ENCODE data around the gene ELOVL6. TPM values are rescaled to one million over a fixed set of nuclear protein-coding genes. Genes with fewer than 3 reads are reported as not detected.

The ELOVL6 gene
- total RNA-seq, 2 experiments from 2014 or later = 8.5 to 9.7 TPM

DNA sequence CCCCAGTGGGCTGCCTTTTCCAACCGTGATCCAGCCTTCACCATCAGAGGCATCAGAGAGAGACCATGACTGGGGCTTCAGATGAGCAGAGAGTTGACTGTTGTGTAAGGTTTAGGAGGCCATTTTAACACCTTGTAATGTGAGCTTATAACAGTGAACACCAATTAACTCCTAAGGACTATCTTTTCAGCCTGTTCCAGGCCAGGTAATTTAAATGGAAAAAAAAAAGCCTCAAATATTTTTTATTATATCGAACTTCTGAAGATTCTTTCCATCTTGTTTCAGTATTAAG is 13.3 kb upstream of the ELOVL6 start:
- H3K27ac Mint-ChIP-seq = no peak overlapping the region
- H3K36me3 Mint-ChIP-seq = no peaks in the 10 kb centered on the region
- peaks cover 7% of the 10 kb centered on the region for H3K27me3 Mint-ChIP-seq
- CTCF ChIA-PET = interaction anchor here (0.6 to 1.2 kb wide), 5 partner anchors 158 to 206 kb away, joined by 3 to 8 read pairs (median 4); no protein-coding TSS in a partner anchor
- no peak for DNase-seq
- intact Hi-C loops (cut with micrococcal nuclease) = loop anchor here (1.0 kb wide), 2 partner anchors 161 to 206 kb away; no protein-coding TSS in a partner anchor
- H3K4me3 Mint-ChIP-seq = no peak overlapping the region
- peaks cover 2% of the 10 kb centered on the region for H3K4me1 Mint-ChIP-seq (ENCODE audit: low read depth)
- no peaks in the 10 kb centered on the region for H3K9me3 Mint-ChIP-seq
- POLR2A ChIA-PET = no interaction called here

DNA sequence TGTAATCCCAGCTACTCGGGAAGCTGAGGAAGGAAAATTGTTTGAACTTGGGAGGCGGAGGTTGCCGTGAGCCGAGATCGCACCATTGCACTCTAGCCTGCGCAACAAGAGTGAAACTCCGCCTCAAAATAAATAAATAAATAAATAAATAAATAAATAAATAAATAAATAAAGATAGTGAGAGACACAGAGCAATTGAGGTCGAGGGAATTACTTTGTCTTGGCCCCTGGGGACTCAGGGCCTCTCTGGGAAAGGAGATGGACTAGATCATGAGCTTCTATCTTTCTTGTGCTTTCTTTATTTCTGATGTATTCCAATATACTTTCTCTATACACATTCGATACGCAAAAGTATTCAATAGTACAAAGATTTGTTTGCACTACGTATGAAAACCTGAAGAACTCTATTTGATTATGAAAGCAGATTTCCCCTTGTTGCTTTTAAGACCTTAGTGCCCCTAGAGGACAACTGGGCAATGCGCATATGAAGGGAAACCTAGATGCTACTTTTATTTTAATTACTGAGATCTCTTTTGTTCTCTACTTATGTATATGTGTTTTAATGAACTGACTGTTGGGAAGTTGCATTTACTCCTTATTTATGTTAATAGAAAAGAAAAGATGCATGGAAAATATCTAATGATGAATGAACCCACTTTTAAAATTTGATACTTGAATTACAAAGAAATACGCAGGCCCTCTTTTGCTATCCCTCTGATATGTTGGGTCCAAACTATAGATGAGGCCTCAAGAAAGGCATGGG is 12.8 kb upstream of the ELOVL6 start:
- POLR2A ChIA-PET = no interaction called here
- no peaks in the 10 kb centered on the region for H3K36me3 Mint-ChIP-seq
- H3K27ac Mint-ChIP-seq = no peak overlapping the region
- CTCF ChIA-PET = interaction anchor here (0.6 to 1.7 kb wide), 7 partner anchors 155 to 298 kb away, joined by 3 to 8 read pairs (median 3); no protein-coding TSS in a partner anchor
- H3K4me1 Mint-ChIP-seq (ENCODE audit: low read depth) = peaks cover 2% of the 10 kb centered on the region
- H3K9me3 Mint-ChIP-seq = no peaks in the 10 kb centered on the region
- peaks cover 2% of the 10 kb centered on the region for H3K27me3 Mint-ChIP-seq
- peak; percentile 13 for DNase-seq
- no peak overlapping the region for H3K4me3 Mint-ChIP-seq
- intact Hi-C loops (cut with micrococcal nuclease) = loop anchor here (1.0 kb wide), 2 partner anchors 161 to 206 kb away; no protein-coding TSS in a partner anchor

GRCh38 chr4:110208419-110208818 is 10.0 kb upstream of the ELOVL6 start:
- Mint-ChIP-seq H3K9me3 (no peaks in the 10 kb centered on the region), H3K27me3 (no peaks in the 10 kb centered on the region), H3K4me1 (ENCODE audit: low read depth) (peaks cover 2% of the 10 kb centered on the region), H3K27ac (no peak overlapping the region), H3K36me3 (no peaks in the 10 kb centered on the region), H3K4me3 (no peak overlapping the region)
- POLR2A ChIA-PET = no interaction called here
- DNase-seq = no peak
- CTCF ChIA-PET = interaction anchor here (1.0 kb wide), 2 partner anchors 43 to 159 kb away, joined by 3 read pairs; no protein-coding TSS in a partner anchor
- intact Hi-C loops (cut with micrococcal nuclease) = no loop called here

DNA sequence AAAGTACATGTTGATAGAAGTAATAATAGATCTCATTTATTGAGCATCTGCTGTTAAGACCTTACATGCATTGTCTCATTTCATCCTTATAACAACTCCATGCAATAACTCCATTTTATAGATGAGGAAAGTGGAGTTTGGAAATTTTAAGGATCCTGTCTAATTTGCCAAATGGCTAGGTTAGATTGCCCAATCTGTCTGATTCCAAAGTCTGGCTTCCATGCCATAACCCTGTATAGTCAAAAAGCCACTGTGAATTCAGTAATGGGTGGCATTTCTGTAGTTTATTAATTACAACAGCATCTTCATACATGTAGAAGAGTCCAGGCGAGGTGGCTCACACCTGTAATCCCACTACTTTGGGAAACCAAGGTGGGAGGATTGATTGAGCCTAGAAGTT is 8.8 kb upstream of the ELOVL6 start:
- intact Hi-C loops (cut with micrococcal nuclease) = no loop called here
- no peak overlapping the region for H3K4me3 Mint-ChIP-seq
- no peaks in the 10 kb centered on the region for H3K36me3 Mint-ChIP-seq
- no peaks in the 10 kb centered on the region for H3K9me3 Mint-ChIP-seq
- ChIA-PET POLR2A (no interaction called here), CTCF (no interaction called here)
- no peak overlapping the region for H3K27ac Mint-ChIP-seq
- no peaks in the 10 kb centered on the region for H3K27me3 Mint-ChIP-seq
- DNase-seq = no peak
- H3K4me1 Mint-ChIP-seq (ENCODE audit: low read depth) = peaks cover 2% of the 10 kb centered on the region

DNA sequence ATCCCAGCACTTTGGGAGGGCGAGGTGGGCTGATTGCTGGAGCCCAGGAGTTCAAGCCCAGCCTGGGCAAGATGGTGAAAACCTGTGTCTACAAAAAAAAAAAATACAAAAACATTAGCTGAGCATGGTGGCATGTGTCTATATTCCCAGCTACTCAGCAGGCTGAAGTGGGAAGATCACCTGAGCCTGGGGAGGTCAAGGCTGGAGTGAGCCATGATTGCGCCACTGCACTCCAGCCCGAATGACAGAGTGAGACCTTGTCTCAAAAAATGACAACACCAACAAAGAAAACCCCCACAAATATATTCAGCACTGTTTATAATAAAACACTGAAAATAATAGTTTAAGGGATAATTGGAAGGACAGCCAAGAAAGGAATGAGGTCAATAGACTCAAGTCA is 3.6 kb upstream of the ELOVL6 start:
- no peaks in the 10 kb centered on the region for H3K36me3 Mint-ChIP-seq
- H3K4me3 Mint-ChIP-seq = no peak overlapping the region
- peaks cover 5% of the 10 kb centered on the region for H3K4me1 Mint-ChIP-seq (ENCODE audit: low read depth)
- H3K9me3 Mint-ChIP-seq = no peaks in the 10 kb centered on the region
- POLR2A ChIA-PET = no interaction called here
- CTCF ChIA-PET = no interaction called here
- no peak overlapping the region for H3K27ac Mint-ChIP-seq
- no peaks in the 10 kb centered on the region for H3K27me3 Mint-ChIP-seq
- no peak for DNase-seq
- intact Hi-C loops (cut with micrococcal nuclease) = no loop called here

DNA sequence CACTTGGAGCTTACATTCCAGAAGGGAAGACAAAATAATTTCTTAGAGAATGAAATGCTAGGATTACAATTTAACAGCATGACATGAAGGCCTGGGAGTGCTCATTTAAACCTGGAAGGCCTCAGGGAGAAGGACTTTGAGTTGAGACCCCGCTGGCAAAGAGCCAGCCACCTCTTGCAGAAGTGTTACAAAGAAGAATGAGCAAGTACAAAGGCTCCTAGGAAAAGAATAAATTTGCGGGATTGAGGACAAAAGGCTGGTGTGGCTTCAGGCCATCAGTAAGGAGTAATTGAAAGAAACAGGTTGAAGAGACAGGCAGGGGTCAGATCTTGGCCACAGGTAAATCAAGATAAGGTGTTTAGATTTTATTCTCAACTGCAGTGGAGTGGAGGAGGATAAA is 3.1 kb upstream of the ELOVL6 start:
- intact Hi-C loops (cut with micrococcal nuclease) = no loop called here
- CTCF ChIA-PET = no interaction called here
- no peak overlapping the region for H3K4me3 Mint-ChIP-seq

GRCh38 chr4:110200689-110201088 is 2.3 kb upstream of the ELOVL6 start:
- intact Hi-C loops (cut with micrococcal nuclease) = no loop called here
- ChIA-PET POLR2A (no interaction called here), CTCF (no interaction called here)
- H3K27me3 Mint-ChIP-seq = no peaks in the 10 kb centered on the region
- no peaks in the 10 kb centered on the region for H3K9me3 Mint-ChIP-seq
- peaks cover 6% of the 10 kb centered on the region for H3K4me1 Mint-ChIP-seq (ENCODE audit: low read depth)
- no peak overlapping the region for H3K27ac Mint-ChIP-seq
- no peak overlapping the region for H3K4me3 Mint-ChIP-seq
- H3K36me3 Mint-ChIP-seq = peaks cover 4% of the 10 kb centered on the region
- DNase-seq = no peak

More for the DNA sequence above, 3.1 kb upstream of the ELOVL6 start:
- Mint-ChIP-seq H3K9me3 (no peaks in the 10 kb centered on the region), H3K27me3 (no peaks in the 10 kb centered on the region), H3K36me3 (no peaks in the 10 kb centered on the region), H3K4me1 (ENCODE audit: low read depth) (peaks cover 5% of the 10 kb centered on the region), H3K27ac (no peak overlapping the region)
- POLR2A ChIA-PET = no interaction called here
- DNase-seq = no peak

- Mint-ChIP-seq H3K36me3 (peaks cover 4% of the 10 kb centered on the region), H3K9me3 (no peaks in the 10 kb centered on the region), H3K4me1 (ENCODE audit: low read depth) (peaks cover 17% of the 10 kb centered on the region), H3K27ac (peak overlapping the region; percentile 87), H3K27me3 (no peaks in the 10 kb centered on the region), H3K4me3 (peak overlapping the region; percentile 84)
- no peak for DNase-seq
- ChIA-PET CTCF (interaction anchor here (1.0 to 1.6 kb wide), 3 partner anchors 10 to 149 kb away, joined by 3 to 6 read pairs (median 4); no protein-coding TSS in a partner anchor), POLR2A (interaction anchor here (1.3 to 3.3 kb wide), 2 partner anchors 33 to 44 kb away, joined by 3 to 23 read pairs; no protein-coding TSS in a partner anchor)
- intact Hi-C loops (cut with micrococcal nuclease) = loop anchor here (1.0 to 10.0 kb wide), 5 partner anchors 89 to 763 kb away; partner anchors contain the start of genes MCUB and SEC24B
Measured at GRCh38 chr4:110198049-110198434, 373 bp downstream of the ELOVL6 start.

- Mint-ChIP-seq H3K27ac (peak overlapping the region; percentile 87), H3K9me3 (no peaks in the 10 kb centered on the region), H3K4me3 (peak overlapping the region; percentile 84), H3K4me1 (ENCODE audit: low read depth) (peaks cover 20% of the 10 kb centered on the region), H3K27me3 (no peaks in the 10 kb centered on the region), H3K36me3 (peaks cover 4% of the 10 kb centered on the region)
- intact Hi-C loops (cut with micrococcal nuclease) = loop anchor here (1.0 to 10.0 kb wide), 9 partner anchors 32 to 1577 kb away; partner anchors contain the start of genes GAR1, MCUB, RPL34 and SEC24B
- ChIA-PET CTCF (interaction anchor here (1.0 to 1.6 kb wide), 3 partner anchors 9 to 148 kb away, joined by 3 to 6 read pairs (median 4); no protein-coding TSS in a partner anchor), POLR2A (interaction anchor here (0.7 to 3.3 kb wide), 5 partner anchors 33 to 110 kb away, joined by 3 to 23 read pairs (median 4); no protein-coding TSS in a partner anchor)
- DNase-seq = peak; percentile 70
Measured at GRCh38 chr4:110197529-110198042, 829 bp downstream of the ELOVL6 start.

DNA sequence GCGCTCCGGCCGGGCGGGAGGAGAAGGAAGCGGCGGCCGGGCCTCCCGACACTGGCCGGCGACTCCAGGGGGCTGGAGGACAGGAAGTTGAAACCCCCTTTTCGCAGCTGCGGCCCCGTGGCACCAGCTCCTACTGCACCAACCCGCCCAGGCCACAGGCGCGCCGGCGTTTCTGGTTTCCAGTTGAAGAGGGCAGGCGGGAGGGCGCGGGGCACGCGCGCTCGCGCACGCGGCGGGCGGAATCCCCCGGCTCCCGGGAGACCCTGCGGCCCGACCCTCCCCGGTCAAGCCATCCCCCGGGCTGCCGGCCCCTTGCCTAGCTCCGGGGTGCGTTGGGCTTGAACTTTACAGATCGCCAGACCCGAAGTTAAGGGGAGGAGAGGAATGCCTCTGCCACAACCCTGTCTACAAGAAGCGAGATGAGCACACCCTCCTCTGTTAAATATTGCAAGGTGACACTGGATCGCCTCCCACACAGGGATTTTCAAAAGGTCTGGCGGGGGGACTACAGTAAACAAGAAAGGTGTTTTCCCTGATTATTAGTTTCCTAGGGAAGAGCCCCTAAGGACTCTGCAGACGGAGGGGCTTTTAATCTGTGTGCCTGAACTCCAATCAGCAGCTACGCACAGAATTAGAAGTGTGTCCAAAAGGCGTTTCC is 1.4 kb downstream of the ELOVL6 start:
- intact Hi-C loops (cut with micrococcal nuclease) = loop anchor here (1.0 to 10.0 kb wide), 8 partner anchors 32 to 1576 kb away; partner anchors contain the start of genes GAR1, MCUB, RPL34 and SEC24B
- Mint-ChIP-seq H3K4me1 (ENCODE audit: low read depth) (peaks cover 21% of the 10 kb centered on the region), H3K27me3 (no peaks in the 10 kb centered on the region), H3K4me3 (peak overlapping the region; percentile 84), H3K9me3 (no peaks in the 10 kb centered on the region), H3K27ac (peak overlapping the region; percentile 87), H3K36me3 (peaks cover 4% of the 10 kb centered on the region)
- ChIA-PET CTCF (interaction anchor here (0.8 to 2.5 kb wide), 4 partner anchors 31 to 147 kb away, joined by 3 to 9 read pairs (median 4); no protein-coding TSS in a partner anchor), POLR2A (interaction anchor here (0.7 to 3.3 kb wide), 7 partner anchors 32 to 763 kb away, joined by 3 to 23 read pairs (median 4); partner anchors contain the start of gene SEC24B)
- DNase-seq = peak; percentile 71

- peaks cover 21% of the 10 kb centered on the region for H3K4me1 Mint-ChIP-seq (ENCODE audit: low read depth)
- ChIA-PET CTCF (interaction anchor here (0.8 to 2.5 kb wide), 4 partner anchors 31 to 147 kb away, joined by 3 to 9 read pairs (median 4); no protein-coding TSS in a partner anchor), POLR2A (interaction anchor here (0.7 to 3.3 kb wide), 6 partner anchors 31 to 763 kb away, joined by 3 to 23 read pairs (median 4); partner anchors contain the start of gene SEC24B)
- peaks cover 4% of the 10 kb centered on the region for H3K36me3 Mint-ChIP-seq
- peak overlapping the region; percentile 84 for H3K4me3 Mint-ChIP-seq
- DNase-seq = peak; percentile 65
- no peaks in the 10 kb centered on the region for H3K27me3 Mint-ChIP-seq
- H3K27ac Mint-ChIP-seq = peak overlapping the region; percentile 94
- no peaks in the 10 kb centered on the region for H3K9me3 Mint-ChIP-seq
- intact Hi-C loops (cut with micrococcal nuclease) = loop anchor here (2.0 to 10.0 kb wide), 6 partner anchors 91 to 1576 kb away; partner anchors contain the start of genes GAR1, MCUB, RPL34 and SEC24B
Measured at GRCh38 chr4:110196206-110196870, 2.1 kb downstream of the ELOVL6 start.
